Neutrophil (primary cell): ENCODE results near the gene EIF4G2.

ENCODE experiments used
- H3K27ac ChIP-seq: fragments of 200-600 bp; sonication (generic); 2 replicates; pipeline ENCODE4 v1.5.1; 2016; ENCODE audit warnings: mild to moderate bottlenecking, moderate library complexity
- H3K27me3 ChIP-seq: fragments of 200-600 bp; sonication (generic); 2 replicates; pipeline ENCODE4 v1.6.0; 2016; ENCODE audit warnings: mild to moderate bottlenecking
- H3K36me3 ChIP-seq: fragments of 200-600 bp; sonication (generic); 2 replicates; pipeline ENCODE4 v1.5.1; 2017
- H3K4me1 ChIP-seq, 2 experiments: fragments of 200-600 bp in 1 of 2; sonication (generic) in 1 of 2; 1 replicate in 1 of 2; 2 replicates in 1 of 2; pipeline versions ENCODE4 v1.5.1 to v1.6.1; 2013 to 2016; ENCODE audit warnings: low read depth in 1 of 2, low read length in 1 of 2, mild to moderate bottlenecking in 1 of 2, moderate library complexity in 1 of 2; ENCODE audit not compliant: control insufficient read depth in 1 of 2, insufficient read depth in 1 of 2
- H3K4me3 ChIP-seq, 2 experiments: fragments of 200-600 bp in 1 of 2; sonication (generic) in 1 of 2; 1 replicate in 1 of 2; 2 replicates in 1 of 2; pipeline ENCODE4 v1.5.1; 2013 to 2016; ENCODE audit warnings: low read depth in 1 of 2, low read length in 1 of 2, mild to moderate bottlenecking in 1 of 2, moderate library complexity in 1 of 2
- H3K9me3 ChIP-seq: fragments of 200-600 bp; sonication (generic); 2 replicates; pipeline ENCODE4 v1.5.1; 2016
- CTCF ChIP-seq: fragments of 200-600 bp; sonication (generic); IDR thresholded peaks from 2 replicates; pipeline ENCODE4 v1.5.1; 2016; ENCODE audit warnings: antibody characterized with exemption

The EIF4G2 gene

GRCh38 chr11:10762185-10762584, 46.5 kb downstream of the EIF4G2 start:
- Histone ChIP-seq H3K27me3 (no peaks in the 10 kb centered on the region), H3K27ac (no peak overlapping the region), H3K36me3 (peaks cover 48% of the 10 kb centered on the region), H3K9me3 (no peaks in the 10 kb centered on the region), H3K4me1 (no peaks in the 10 kb centered on the region), H3K4me3 (no peak overlapping the region)
- no peak for TF ChIP-seq CTCF

GRCh38 chr11:10761085-10761698, 47.5 kb downstream of the EIF4G2 start:
- H3K27ac ChIP-seq: no peak overlapping the region
- no peaks in the 10 kb centered on the region for H3K4me1 ChIP-seq
- no peaks in the 10 kb centered on the region for H3K27me3 ChIP-seq
- H3K9me3 ChIP-seq: no peaks in the 10 kb centered on the region
- TF ChIP-seq CTCF: no peak
- no peak overlapping the region for H3K4me3 ChIP-seq
- peaks cover 58% of the 10 kb centered on the region for H3K36me3 ChIP-seq

GRCh38 chr11:10758957-10759356, 49.8 kb downstream of the EIF4G2 start:
- no peak for TF ChIP-seq CTCF
- Histone ChIP-seq H3K4me1 (no peaks in the 10 kb centered on the region), H3K27ac (no peak overlapping the region), H3K9me3 (no peaks in the 10 kb centered on the region), H3K4me3 (no peak overlapping the region), H3K27me3 (no peaks in the 10 kb centered on the region), H3K36me3 (peaks cover 69% of the 10 kb centered on the region)

- Histone ChIP-seq H3K4me1 (peaks cover 17% of the 10 kb centered on the region in 2 experiments), H3K9me3 (no peaks in the 10 kb centered on the region), H3K36me3 (peaks cover 26% of the 10 kb centered on the region), H3K27ac (no peak overlapping the region), H3K27me3 (no peaks in the 10 kb centered on the region), H3K4me3 (peak overlapping the region; percentile 84 to 85)
- no peak for TF ChIP-seq CTCF
Observed at GRCh38 chr11:10752486-10752885, 56.2 kb downstream of the EIF4G2 start.

GRCh38 chr11:10752061-10752460, 56.7 kb downstream of the EIF4G2 start:
- no peak for TF ChIP-seq CTCF
- Histone ChIP-seq H3K27ac (no peak overlapping the region), H3K4me1 (peaks cover 17% of the 10 kb centered on the region in 2 experiments), H3K4me3 (peak overlapping the region; percentile 84 to 85), H3K27me3 (no peaks in the 10 kb centered on the region), H3K36me3 (peaks cover 22% of the 10 kb centered on the region), H3K9me3 (no peaks in the 10 kb centered on the region)
